ENCODE results near the gene PRSS1. TPM values are rescaled to one million over a fixed set of nuclear protein-coding genes. Genes with fewer than 3 reads are reported as not detected.

PRSS1 gene
- total and polyA plus RNA-seq, 2 donors (not counting 3 experiments of a cell fraction or from before 2014, with no cell fraction given) = not detected

DNA sequence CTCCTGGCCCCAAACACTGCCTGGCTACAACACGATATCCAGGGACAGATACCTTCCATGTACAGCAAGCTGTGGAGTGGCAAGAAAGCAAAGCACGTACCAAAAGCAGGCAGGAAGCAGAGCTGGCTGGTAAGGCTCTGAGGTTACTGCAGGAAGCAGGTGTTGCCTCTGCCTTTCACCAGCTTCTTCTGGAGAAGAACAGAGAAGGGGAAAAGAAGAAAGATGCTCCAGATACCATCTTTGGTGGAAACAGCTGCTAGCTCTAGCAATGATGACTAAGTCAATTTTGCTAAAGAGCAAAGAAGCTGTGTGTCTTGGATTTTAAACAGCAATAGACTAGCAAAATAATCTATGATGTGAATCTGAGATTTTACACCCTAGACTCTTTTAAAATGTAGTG lies 34.9 kb upstream of the PRSS1 start:
- no peaks in the 10 kb centered on the region for H4K20me1 ChIP-seq (replicated peaks; ENCODE audit: control insufficient read depth, extremely low read depth, insufficient read depth, low read length)
- no peak overlapping the region for H3K4me3 ChIP-seq (replicated peaks in 1 of 3; ENCODE audit: insufficient read depth in 1 of 3, low read depth in 1 of 3, low read length in 3 of 3)
- POLR2A ChIA-PET = interaction anchor here (1.0 kb wide), 1 partner anchor 57 kb away, joined by 3 read pairs; the partner anchor contains the start of gene PRSS2
- no peaks in the 10 kb centered on the region for H3K79me2 ChIP-seq (ENCODE audit: control insufficient read depth, insufficient read depth, low read length)
- H3K9me1 ChIP-seq (replicated peaks; ENCODE audit: control insufficient read depth, extremely low read depth, insufficient read depth, low read length) = no peaks in the 10 kb centered on the region
- dilution Hi-C loops (cut with MboI; ENCODE audit: extremely low pct_ligation_motif_present, low sequenced_read_pairs) (no loop called here), intact Hi-C loops (cut with micrococcal nuclease) (loop anchor here (1.0 to 5.0 kb wide), 3 partner anchors 62 to 179 kb away; no protein-coding TSS in a partner anchor)
- CTCF ChIA-PET = interaction anchor here (0.7 to 6.0 kb wide), 30 partner anchors 9 to 501 kb away, joined by 3 to 213 read pairs (median 4); partner anchors contain the start of gene PRSS2
- H3K27me3 ChIP-seq (ENCODE audit: control insufficient read depth in 2 of 2, insufficient read depth in 2 of 2, low read length in 2 of 2) = peaks cover 12 to 20% of the 10 kb centered on the region in 2 experiments
- no peaks in the 10 kb centered on the region for H3K36me3 ChIP-seq (ENCODE audit: control insufficient read depth in 2 of 2, extremely low read depth in 1 of 2, insufficient read depth in 2 of 2, low read length in 2 of 2)
- no peak overlapping the region for H3K4me2 ChIP-seq (ENCODE audit: insufficient read depth, low read length)
- TF ChIP-seq, protein P1, sequence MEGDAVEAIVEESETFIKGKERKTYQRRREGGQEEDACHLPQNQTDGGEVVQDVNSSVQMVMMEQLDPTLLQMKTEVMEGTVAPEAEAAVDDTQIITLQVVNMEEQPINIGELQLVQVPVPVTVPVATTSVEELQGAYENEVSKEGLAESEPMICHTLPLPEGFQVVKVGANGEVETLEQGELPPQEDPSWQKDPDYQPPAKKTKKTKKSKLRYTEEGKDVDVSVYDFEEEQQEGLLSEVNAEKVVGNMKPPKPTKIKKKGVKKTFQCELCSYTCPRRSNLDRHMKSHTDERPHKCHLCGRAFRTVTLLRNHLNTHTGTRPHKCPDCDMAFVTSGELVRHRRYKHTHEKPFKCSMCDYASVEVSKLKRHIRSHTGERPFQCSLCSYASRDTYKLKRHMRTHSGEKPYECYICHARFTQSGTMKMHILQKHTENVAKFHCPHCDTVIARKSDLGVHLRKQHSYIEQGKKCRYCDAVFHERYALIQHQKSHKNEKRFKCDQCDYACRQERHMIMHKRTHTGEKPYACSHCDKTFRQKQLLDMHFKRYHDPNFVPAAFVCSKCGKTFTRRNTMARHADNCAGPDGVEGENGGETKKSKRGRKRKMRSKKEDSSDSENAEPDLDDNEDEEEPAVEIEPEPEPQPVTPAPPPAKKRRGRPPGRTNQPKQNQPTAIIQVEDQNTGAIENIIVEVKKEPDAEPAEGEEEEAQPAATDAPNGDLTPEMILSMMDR (IDR thresholded peaks at IDR 0.05; ENCODE audit: extremely low read depth in 1 of 2, insufficient read depth in 1 of 2, low read depth in 1 of 2, low read length in 2 of 2) = no peak
- peak; percentile 92 for TF ChIP-seq GATA2 (IDR thresholded peaks at IDR 0.05; ENCODE audit: insufficient read depth, insufficient read length, low read depth, low read length)
- no peak for TF ChIP-seq POLR2A (IDR thresholded peaks at IDR 0.05; ENCODE audit: low read depth, low read length)
- TF ChIP-seq JUN (IDR thresholded peaks at IDR 0.05; ENCODE audit: borderline replicate concordance, insufficient read depth, insufficient read length, low read depth) = peak; percentile 59
- TF ChIP-seq POLR2AphosphoS5 (IDR thresholded peaks at IDR 0.05; ENCODE audit: insufficient read depth, low read depth, low read length) = peak; percentile 45
- no TSS peak for BruUV-seq (replicated peaks)
- peaks cover 20% of the 10 kb centered on the region for H3K4me1 ChIP-seq (ENCODE audit: control insufficient read depth, extremely low read depth, insufficient read depth, low read length)
- no peak overlapping the region for H2AFZ ChIP-seq (ENCODE audit: low read depth, low read length)
- no peaks in the 10 kb centered on the region for H3K9me3 ChIP-seq (replicated peaks; ENCODE audit: control insufficient read depth, insufficient read depth, low read length)
- peak overlapping the region; percentile 21 for H3K27ac ChIP-seq (ENCODE audit: insufficient read depth, low read depth, low read length)
- FAIRE-seq (peak; percentile 80), DNase-seq (ENCODE audit: low read depth, low spot score) (peak; percentile 91)
- no peak overlapping the region for H3K9ac ChIP-seq (replicated peaks; ENCODE audit: extremely low read depth, insufficient read depth, low read length)

DNA sequence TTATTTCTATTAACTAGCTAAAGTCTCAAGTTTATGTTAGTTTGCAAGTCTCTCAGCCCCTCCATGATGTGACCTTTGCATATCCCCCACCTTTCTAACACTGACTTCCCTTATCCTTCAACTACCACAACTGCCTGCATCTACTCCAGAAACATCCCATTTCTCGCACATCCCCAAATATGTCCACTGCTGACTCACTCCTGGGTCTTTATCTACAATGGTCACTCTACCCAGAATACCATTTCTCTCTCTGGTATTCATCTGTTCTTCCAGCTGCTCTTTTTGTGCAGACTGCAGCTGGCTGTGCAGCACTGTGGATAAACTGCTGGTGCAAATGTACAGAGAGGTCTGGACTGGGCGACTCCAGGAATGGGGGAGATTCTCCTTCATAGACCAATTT lies 32.7 kb upstream of the PRSS1 start:
- Histone ChIP-seq H2AFZ (ENCODE audit: low read depth, low read length) (no peak overlapping the region), H3K27me3 (ENCODE audit: control insufficient read depth in 2 of 2, insufficient read depth in 2 of 2, low read length in 2 of 2) (peaks cover 18 to 23% of the 10 kb centered on the region in 2 experiments), H4K20me1 (replicated peaks; ENCODE audit: control insufficient read depth, extremely low read depth, insufficient read depth, low read length) (no peaks in the 10 kb centered on the region), H3K4me1 (ENCODE audit: control insufficient read depth, extremely low read depth, insufficient read depth, low read length) (peaks cover 15% of the 10 kb centered on the region), H3K9me1 (replicated peaks; ENCODE audit: control insufficient read depth, extremely low read depth, insufficient read depth, low read length) (no peaks in the 10 kb centered on the region), H3K4me3 (replicated peaks in 1 of 3; ENCODE audit: insufficient read depth in 1 of 3, low read depth in 1 of 3, low read length in 3 of 3) (no peak overlapping the region), H3K9me3 (replicated peaks; ENCODE audit: control insufficient read depth, insufficient read depth, low read length) (no peaks in the 10 kb centered on the region), H3K36me3 (ENCODE audit: control insufficient read depth in 2 of 2, extremely low read depth in 1 of 2, insufficient read depth in 2 of 2, low read length in 2 of 2) (no peaks in the 10 kb centered on the region), H3K4me2 (ENCODE audit: insufficient read depth, low read length) (no peak overlapping the region), H3K27ac (ENCODE audit: insufficient read depth, low read depth, low read length) (no peak overlapping the region), H3K79me2 (ENCODE audit: control insufficient read depth, insufficient read depth, low read length) (no peaks in the 10 kb centered on the region), H3K9ac (replicated peaks; ENCODE audit: extremely low read depth, insufficient read depth, low read length) (no peak overlapping the region)
- FAIRE-seq = no peak
- intact Hi-C loops (cut with micrococcal nuclease) = no loop called here
- ChIA-PET POLR2A (no interaction called here), CTCF (interaction anchor here (0.7 to 2.1 kb wide), 3 partner anchors 30 to 67 kb away, joined by 3 to 7 read pairs (median 3); no protein-coding TSS in a partner anchor)
- no TSS peak for BruUV-seq (replicated peaks)
- no peak for TF ChIP-seq POLR2AphosphoS5 (IDR thresholded peaks at IDR 0.05; ENCODE audit: insufficient read depth, low read depth, low read length)
- no peak for TF ChIP-seq FOS (IDR thresholded peaks at IDR 0.05; ENCODE audit: borderline replicate concordance, insufficient read depth, low read length)
- no peak for DNase-seq (ENCODE audit: low read depth, low spot score)
- dilution Hi-C loops (cut with MboI; ENCODE audit: extremely low pct_ligation_motif_present, low sequenced_read_pairs) = no loop called here

Measured in endothelial cell of umbilical vein (primary cell).